VCaP (cell line): ENCODE measurements around the gene IL6ST.
"Not testable (repeated sequence)": the region's sequence is repeated elsewhere in the genome, so short reads cannot be mapped to it uniquely, and the experiment has no call there.

Experiments
- H3K27ac ChIP-seq: fragments of 450-650 bp; 2 replicates; pipeline ENCODE4 v1.5.1; 2017
- CTCF ChIP-seq: fragments of 450-650 bp; conservative IDR thresholded peaks from 2 replicates; pipeline ENCODE4 v1.5.1; 2017; ENCODE audit warnings: mild to moderate bottlenecking, moderate library complexity

Gene IL6ST

GRCh38 chr5:56011835-56012234, 17.1 kb upstream of the IL6ST start:
- TF ChIP-seq CTCF, result no peak
- H3K27ac ChIP-seq, result no peak overlapping the region

GRCh38 chr5:56010431-56010830, 15.7 kb upstream of the IL6ST start:
- no peak for TF ChIP-seq CTCF
- H3K27ac ChIP-seq, result no peak overlapping the region

- TF ChIP-seq CTCF, result no peak
- H3K27ac ChIP-seq, result no peak overlapping the region
Observed at GRCh38 chr5:56006600-56006999, 11.8 kb upstream of the IL6ST start.

GRCh38 chr5:56006094-56006493, 11.3 kb upstream of the IL6ST start:
- no peak overlapping the region for H3K27ac ChIP-seq
- no peak for TF ChIP-seq CTCF

GRCh38 chr5:56004874-56005273, 10.1 kb upstream of the IL6ST start:
- TF ChIP-seq CTCF, result no peak
- H3K27ac ChIP-seq, result no peak overlapping the region

- H3K27ac ChIP-seq, result no peak overlapping the region
- no peak for TF ChIP-seq CTCF
Observed at GRCh38 chr5:56003679-56004078, 8.9 kb upstream of the IL6ST start.

GRCh38 chr5:56003179-56003578, 8.4 kb upstream of the IL6ST start:
- TF ChIP-seq CTCF, result no peak
- no peak overlapping the region for H3K27ac ChIP-seq

GRCh38 chr5:56002303-56002702, 7.5 kb upstream of the IL6ST start:
- TF ChIP-seq CTCF, result no peak
- H3K27ac ChIP-seq, result no peak overlapping the region

- H3K27ac ChIP-seq, result not testable (repeated sequence)
Observed at GRCh38 chr5:56000221-56000620, 5.5 kb upstream of the IL6ST start.
